Globus pallidus (tissue), 1 donor: ENCODE results near the gene KRT1.

ENCODE experiments used
- DNase-seq: peaks from one replicate; pipeline ENCODE4 v3.0.0-alpha.2; 2015; ENCODE audit warnings: low spot score

KRT1 gene

GRCh38 chr12:52660934-52661499, 19.2 kb downstream of the KRT1 start:
- DNase-seq = no peak

- no peak for DNase-seq
These were observed 20.3 kb downstream of the KRT1 start for GRCh38 chr12:52659951-52660350.

GRCh38 chr12:52659395-52659794, 20.8 kb downstream of the KRT1 start:
- no peak for DNase-seq

- DNase-seq = no peak
These were observed 22.0 kb downstream of the KRT1 start for GRCh38 chr12:52658196-52658595.

GRCh38 chr12:52657250-52657902, 22.8 kb downstream of the KRT1 start:
- no peak for DNase-seq

GRCh38 chr12:52656616-52657015, 23.6 kb downstream of the KRT1 start:
- DNase-seq = no peak

GRCh38 chr12:52655720-52656124, 24.5 kb downstream of the KRT1 start:
- DNase-seq = no peak

GRCh38 chr12:52655251-52655650, 25.0 kb downstream of the KRT1 start:
- no peak for DNase-seq

- no peak for DNase-seq
These were observed 28.4 kb downstream of the KRT1 start, which contains the start of gene KRT2 for GRCh38 chr12:52651726-52652261. Gene KRT2 (minus strand): TSS chr12:52652211. CDS start chr12:52652142, 69 bp downstream.

GRCh38 chr12:52650520-52651081, 29.6 kb downstream of the KRT1 start:
- no peak for DNase-seq

GRCh38 chr12:52649066-52649465, 31.1 kb downstream of the KRT1 start:
- DNase-seq = no peak

- no peak for DNase-seq
These were observed 32.1 kb downstream of the KRT1 start for GRCh38 chr12:52648012-52648550.

GRCh38 chr12:52647601-52648000, 32.6 kb downstream of the KRT1 start:
- no peak for DNase-seq

- DNase-seq = no peak
These were observed 33.6 kb downstream of the KRT1 start for GRCh38 chr12:52646613-52647012.

- DNase-seq = no peak
These were observed 34.2 kb downstream of the KRT1 start for GRCh38 chr12:52645982-52646381.

- DNase-seq = no peak
These were observed 35.0 kb downstream of the KRT1 start for GRCh38 chr12:52645120-52645761.

GRCh38 chr12:52644078-52644415, 36.2 kb downstream of the KRT1 start:
- no peak for DNase-seq

- no peak for DNase-seq
These were observed 36.8 kb downstream of the KRT1 start for GRCh38 chr12:52643233-52644077.

- no peak for DNase-seq
These were observed 38.7 kb downstream of the KRT1 start for GRCh38 chr12:52641468-52641867.

GRCh38 chr12:52637299-52637698, 42.9 kb downstream of the KRT1 start:
- DNase-seq = no peak

- no peak for DNase-seq
These were observed 43.5 kb downstream of the KRT1 start for GRCh38 chr12:52636592-52637258.
